HG03064 (cell line): ENCODE data around the gene MAZ.

ENCODE experiments used
- ATAC-seq: cut with Tn5 transposase; IDR thresholded peaks from one replicate; pipeline ENCODE4 v1.9.1; 2021; ENCODE audit warnings: low read depth; ENCODE audit not compliant: unreplicated experiment

MAZ gene

DNA sequence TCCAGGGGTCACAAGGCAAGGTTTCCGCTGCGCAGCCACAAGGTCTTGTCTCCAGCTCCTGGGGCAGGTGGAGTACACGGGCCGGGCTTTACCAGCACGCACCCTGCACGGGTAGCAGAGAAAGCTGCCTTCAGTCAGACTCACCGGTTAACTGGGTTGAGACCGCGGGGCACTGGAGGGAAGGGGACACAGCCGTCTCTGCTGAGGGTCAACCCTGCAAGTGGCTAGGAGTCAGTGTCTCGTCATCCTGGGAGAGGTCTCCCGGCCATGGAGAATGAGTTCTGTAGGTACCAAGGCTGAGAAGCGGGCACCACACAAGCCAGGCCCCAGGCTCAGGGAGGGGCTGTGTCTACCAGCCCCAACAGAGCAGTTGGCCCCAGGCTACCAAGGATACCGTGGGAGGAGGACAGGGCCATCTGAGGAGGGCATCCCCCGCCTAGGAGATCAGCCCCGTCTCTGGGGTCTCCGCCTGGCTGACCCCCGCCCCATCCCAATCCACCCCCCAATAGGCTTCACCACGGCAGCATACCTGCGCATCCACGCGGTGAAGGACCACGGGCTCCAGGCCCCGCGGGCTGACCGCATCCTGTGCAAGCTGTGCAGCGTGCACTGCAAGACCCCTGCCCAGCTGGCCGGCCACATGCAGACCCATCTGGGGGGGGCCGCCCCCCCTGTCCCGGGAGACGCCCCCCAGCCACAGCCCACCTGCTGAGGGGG lies 2.9 kb downstream of the MAZ start:
- ATAC-seq, result no peak

DNA sequence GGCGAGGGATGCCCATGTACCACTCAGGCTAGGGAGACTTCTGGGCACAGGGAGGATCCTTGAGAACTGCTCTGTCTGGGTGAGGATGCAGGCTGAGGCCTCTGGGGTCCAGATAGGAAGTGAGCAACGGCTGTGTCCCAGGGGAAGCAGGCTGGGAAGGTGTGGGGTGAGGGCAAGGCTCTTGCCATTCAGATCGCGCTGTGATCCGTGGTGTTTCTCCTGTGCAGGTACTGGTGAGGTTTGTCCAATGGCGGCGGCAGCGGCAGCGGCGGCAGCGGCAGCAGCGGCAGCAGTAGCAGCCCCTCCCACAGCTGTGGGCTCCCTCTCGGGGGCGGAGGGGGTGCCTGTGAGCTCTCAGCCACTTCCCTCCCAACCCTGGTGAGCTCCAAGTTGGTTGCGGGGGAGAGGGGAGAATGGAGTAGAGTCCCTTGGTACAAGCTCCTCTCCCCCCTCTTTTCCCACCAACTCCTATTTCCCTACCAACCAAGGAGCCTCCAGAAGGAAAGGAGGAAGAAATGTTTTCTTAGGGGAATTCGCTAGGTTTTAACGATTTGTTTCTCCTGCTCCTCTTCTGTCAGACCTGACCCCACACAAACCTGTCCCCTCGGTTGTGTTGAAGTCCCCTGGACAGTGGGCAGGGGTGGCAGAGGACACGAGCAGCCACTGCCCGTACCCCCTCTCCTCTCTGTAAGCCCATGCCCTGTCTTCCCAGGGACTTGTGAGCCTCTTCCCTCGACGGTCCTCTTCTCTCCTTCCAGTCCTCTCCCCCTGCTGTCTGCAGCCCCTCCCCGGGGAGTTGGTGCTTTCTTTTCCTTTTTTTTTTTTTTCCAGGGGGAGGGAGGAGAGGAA lies 3.7 kb downstream of the MAZ start:
- no peak for ATAC-seq

DNA sequence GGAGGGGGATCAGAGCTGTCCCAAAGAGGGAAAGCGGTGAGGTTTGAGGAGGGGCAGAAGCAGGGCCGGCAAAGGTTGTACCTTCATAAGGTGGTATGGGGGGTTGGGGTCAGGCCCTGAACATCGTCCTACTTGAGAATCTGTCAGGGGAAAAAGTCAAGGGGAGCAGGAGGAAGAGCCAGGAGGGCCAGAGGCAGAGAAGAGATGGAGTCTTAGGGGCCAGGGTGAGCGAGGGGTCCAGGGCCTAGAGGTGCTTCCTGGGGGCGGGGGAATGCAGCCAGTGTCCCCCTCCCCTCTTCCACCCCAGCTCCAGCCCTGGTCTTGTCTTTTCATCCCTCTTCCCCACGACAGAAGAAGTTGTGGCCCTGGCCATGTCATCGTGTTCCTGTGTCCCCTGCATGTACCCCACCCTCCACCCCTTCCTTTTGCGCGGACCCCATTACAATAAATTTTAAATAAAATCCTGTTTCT lies 4.4 kb downstream of the MAZ start:
- no peak for ATAC-seq

DNA sequence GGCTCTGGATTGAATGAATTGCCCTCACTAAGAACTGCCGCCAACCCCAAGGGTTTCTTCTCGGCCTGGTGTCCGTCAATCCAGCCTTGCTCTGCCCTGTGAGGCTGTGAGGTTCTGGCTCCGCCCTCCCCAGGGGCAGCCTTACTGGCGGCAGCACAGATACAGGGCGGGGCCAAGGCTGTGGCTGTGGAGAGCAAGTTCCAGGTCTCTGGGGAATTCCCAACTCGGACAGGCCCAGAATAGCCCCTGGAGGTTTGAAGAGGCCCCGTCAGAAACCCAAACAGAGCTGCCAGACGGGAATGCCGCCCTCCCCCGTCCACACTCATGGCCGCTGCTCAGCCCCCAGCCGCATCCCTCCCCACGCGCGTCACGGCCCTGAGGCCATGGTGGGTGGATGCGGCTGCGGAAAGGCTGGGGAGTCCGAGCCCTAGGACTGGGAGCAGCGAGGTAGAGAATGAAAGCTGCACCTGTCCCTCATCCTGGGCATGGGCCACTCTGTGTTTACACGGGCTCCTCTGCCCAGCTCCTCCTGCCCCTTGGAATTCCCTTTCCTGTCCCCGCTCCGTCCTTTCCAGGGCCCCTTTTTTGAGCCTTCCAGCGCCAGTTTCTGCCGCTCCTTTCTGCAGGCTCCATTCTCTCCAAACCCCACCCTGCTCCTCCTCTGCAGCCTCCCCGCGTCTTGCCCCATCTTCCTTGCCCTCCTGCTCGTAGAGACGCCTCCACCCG lies 5.0 kb downstream of the MAZ start:
- ATAC-seq, result peak; percentile 40

DNA sequence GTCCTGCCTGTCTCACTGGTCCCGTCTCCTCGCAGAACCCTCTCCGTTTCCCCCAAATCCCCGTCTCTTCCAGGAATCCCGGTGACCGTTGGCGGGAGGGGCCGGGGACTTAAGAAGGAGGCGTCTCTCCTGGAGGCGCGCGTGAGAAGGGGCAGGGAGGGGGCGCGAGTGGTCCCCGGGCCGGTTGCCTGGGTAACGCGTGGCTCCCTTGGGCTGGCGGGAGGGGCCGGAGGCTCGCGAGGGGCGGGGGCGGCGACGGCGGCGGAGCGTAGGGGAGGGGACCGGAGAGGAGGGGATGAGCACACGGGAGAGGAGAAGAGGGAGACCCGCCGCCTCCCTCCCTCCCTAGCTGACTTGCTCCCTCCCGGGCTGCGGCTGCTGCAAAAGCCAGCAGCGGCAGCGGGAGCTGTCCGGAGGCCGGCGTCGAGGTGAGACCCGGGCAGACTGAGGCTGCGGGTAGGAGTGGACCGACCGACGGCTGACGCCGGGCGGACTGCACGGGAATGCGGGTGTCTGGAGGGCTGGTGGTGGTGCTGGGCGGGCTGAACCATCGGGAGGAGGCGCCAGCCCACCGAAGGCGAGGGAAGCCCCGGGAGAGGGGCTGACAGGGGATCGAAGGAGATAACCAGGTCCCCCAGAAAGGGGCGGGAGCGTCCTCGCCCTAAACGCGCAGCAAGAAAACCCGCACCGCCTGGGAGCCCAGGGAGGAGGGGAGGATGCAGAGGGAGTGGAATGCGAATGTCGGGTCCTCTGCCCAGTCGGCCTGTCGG lies 5.8 kb downstream of the MAZ start, which contains the start of gene PRRT2:
PRRT2 (plus strand) TSS at position 298 of the 770 bp plus-strand sequence. CDS start 862 bp downstream, outside the sequence.
- no peak for ATAC-seq

DNA sequence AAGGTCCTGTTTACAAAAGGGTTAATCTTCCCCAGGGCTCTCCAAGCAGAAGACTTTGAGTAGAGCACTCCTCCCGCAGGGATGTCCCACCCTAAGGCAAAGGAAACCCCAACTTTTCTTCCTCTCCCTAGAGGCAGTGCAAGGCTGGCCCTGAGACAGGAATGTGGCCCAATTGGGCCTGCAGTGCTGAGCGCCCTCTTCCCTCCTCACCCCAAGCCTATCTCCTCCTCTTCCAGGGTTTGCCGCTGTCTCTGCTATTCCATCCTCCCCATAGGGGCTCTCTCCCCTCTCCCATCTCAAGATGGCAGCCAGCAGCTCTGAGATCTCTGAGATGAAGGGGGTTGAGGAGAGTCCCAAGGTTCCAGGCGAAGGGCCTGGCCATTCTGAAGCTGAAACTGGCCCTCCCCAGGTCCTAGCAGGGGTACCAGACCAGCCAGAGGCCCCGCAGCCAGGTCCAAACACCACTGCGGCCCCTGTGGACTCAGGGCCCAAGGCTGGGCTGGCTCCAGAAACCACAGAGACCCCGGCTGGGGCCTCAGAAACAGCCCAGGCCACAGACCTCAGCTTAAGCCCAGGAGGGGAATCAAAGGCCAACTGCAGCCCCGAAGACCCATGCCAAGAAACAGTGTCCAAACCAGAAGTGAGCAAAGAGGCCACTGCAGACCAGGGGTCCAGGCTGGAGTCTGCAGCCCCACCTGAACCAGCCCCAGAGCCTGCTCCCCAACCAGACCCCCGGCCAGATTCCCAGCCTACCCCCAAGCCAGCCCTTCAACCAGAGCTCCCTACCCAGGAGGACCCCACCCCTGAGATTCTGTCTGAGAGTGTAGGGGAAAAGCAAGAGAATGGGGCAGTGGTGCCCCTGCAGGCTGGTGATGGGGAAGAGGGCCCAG lies 6.7 kb downstream of the MAZ start:
- ATAC-seq, result no peak

DNA sequence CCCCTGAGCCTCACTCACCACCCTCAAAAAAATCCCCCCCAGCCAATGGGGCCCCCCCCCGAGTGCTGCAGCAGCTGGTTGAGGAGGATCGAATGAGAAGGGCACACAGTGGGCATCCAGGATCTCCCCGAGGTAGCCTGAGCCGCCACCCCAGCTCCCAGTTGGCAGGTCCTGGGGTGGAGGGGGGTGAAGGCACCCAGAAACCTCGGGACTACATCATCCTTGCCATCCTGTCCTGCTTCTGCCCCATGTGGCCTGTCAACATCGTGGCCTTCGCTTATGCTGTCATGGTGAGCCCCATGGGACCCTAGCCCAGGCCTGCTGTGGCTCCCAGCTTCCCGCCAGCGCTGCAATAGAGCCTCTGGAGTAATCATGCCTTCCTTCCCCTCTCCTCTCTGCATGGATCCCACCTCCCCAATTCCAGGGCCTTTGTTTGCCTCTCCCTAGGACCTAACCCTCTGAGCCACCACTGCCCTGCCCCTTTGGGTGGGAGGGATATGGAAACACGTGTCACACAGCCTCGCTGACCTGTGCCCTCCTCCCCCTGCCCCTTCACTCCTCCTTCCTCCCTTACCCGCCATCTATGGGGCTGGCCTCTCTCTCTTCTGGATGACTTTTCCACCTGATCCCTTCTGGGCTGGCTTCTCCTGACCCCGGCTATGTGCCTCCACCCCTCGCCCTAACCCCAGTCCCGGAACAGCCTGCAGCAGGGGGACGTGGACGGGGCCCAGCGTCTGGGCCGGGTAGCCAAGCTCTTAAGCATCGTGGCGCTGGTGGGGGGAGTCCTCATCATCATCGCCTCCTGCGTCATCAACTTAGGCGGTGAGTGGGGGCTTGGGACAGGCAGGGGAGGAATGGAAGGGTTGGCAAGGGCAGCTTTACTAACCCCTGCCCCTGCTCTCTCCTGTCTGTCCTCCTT lies 7.6 kb downstream of the MAZ start:
- ATAC-seq, result no peak

DNA sequence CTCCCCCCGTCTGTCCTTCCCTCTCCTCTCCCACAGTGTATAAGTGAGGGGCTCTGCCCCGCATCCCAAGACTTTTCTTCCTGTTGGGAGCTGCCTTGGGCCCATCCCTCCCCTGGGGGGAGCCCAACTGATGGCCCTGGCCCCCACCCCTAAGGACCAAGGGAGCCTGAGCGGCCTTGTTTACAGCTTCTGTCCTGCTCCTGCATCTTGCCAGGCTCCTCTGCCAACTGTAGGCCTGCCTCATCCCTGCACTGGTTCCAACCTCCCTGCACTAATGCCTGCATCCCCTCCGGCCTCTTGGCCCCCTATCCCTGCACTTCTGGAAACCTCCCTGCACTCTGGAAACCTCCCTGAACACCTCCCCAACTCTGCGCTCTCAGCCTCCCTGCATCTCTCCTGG lies 8.3 kb downstream of the MAZ start:
- ATAC-seq, result no peak

DNA sequence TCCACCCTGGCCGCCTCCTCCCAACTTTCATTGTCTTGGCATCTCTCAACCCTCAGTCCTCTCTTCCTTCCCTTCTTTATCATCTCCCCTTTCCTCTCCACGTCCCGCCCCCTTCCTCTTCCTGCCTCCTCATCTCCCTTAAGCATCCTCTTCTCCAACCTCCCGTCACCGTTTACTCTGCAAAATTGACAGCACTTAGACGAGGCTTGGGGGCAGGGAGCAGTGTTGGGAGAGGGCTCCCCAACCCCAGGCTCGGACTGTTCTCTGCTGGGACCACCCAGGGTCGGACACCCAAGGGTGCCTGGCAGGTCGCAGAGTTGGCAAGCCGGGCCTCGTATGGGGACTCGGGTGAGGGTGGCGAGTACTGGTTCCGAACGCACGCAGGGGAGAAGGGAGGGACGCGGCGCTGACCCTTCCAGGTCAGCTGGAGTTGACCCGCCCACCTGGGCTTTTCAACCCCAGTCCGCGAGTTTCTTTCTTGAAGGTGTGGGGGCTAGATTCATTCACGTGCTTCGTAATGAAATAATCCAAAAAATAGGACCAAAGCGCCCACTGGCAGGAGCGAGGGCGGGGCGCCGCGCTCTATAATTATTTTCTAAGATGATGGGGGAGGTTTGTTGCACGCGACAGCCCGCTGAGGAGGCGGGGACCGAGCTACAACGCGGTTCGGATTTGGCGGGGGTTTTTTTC lies 8.8 kb downstream of the MAZ start:
- ATAC-seq, result no peak

DNA sequence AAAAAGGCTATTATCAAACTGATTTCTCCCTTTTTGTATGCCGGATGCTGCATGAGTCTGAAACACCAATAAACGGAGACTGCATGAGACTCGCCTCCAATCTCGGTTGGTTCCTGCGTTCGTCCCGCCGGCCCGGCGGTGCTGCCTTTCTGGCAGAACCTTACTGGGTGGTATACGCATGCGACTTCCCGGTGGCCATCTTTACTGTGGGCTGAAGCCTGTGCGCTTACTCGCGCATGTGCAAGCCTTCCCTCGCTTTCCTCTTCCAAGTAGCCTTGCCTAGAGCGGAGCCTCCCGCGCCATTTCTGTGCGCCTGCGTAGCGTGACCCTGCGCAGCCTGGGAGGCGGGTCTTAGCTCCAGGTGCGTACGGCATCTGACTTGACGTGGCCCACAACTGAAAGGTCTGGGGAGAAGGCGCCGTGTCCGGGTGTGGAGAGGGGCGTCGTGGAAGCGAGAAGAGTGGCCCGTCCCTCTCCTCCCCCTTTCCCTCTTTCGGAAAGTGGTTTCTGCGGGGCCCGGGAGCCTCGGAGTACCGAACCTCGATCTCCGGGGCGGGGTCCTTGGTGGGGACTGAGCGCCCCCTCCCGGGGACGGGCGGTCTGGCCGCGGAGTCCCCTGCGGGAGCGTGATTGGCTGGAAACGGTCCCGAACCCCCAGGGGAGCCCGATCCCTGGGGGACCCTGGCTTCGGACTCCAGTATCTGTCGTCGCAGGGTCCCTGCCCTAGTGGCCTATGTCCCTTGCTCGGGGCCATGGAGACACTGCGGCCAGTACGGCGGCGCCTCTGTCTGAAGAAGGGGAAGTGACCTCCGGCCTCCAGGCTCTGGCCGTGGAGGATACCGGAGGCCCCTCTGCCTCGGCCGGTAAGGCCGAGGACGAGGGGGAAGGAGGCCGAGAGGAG lies 9.7 kb downstream of the MAZ start, which contains the start of gene PAGR1:
PAGR1 (plus strand) TSS at position 360 of the 901 bp plus-strand sequence; CDS start at position 734, 374 bp downstream.
- peak; percentile 46 for ATAC-seq

DNA sequence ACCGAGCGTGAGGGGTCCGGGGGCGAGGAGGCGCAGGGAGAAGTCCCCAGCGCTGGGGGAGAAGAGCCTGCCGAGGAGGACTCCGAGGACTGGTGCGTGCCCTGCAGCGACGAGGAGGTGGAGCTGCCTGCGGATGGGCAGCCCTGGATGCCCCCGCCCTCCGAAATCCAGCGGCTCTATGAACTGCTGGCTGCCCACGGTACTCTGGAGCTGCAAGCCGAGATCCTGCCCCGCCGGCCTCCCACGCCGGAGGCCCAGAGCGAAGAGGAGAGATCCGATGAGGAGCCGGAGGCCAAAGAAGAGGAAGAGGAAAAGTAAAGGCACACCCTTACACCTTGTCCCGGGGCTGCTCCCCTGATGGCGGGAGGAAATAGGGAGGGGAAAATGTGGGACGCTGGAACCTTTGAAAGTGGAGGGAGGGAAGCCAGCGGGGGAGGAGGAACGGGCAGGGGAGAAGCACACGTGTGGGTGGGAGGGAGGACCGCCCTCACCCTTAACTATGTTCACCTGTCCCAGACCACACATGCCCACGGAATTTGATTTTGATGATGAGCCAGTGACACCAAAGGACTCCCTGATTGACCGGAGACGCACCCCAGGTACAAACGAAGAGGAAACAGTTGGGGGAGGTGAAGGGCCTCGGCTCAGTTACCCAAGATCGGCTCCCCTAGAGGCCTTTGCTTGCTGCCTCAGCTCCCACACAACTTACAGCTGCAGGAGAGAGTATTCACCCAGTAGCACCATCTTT lies 10.5 kb downstream of the MAZ start:
- ATAC-seq, result peak; percentile 8

DNA sequence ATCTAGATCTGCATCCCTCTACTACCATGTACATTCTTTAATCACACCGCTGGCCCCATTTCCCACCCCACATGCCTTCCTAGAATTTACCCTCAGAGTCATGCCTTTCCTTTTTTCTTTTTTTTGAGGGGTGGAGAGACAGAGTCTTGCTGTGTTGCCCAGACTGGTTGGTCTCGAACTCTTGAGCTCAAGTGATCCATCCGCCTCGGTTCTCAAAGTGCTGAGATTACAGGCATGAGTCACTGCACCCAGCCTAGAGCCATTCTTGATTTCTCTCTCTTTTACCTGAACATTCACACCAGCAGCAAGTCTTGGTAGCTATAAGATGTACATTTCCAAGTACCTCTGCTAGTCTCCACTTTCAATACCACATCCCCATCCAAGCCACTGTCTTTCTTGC lies 11.8 kb downstream of the MAZ start:
- no peak for ATAC-seq

DNA sequence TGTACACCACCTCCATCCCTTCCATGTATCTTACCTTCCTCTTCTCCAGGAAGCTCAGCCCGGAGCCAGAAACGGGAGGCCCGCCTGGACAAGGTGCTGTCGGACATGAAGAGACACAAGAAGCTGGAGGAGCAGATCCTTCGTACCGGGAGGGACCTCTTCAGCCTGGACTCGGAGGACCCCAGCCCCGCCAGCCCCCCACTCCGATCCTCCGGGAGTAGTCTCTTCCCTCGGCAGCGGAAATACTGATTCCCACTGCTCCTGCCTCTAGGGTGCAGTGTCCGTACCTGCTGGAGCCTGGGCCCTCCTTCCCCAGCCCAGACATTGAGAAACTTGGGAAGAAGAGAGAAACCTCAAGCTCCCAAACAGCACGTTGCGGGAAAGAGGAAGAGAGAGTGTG lies 13.2 kb downstream of the MAZ start:
- ATAC-seq, result no peak

DNA sequence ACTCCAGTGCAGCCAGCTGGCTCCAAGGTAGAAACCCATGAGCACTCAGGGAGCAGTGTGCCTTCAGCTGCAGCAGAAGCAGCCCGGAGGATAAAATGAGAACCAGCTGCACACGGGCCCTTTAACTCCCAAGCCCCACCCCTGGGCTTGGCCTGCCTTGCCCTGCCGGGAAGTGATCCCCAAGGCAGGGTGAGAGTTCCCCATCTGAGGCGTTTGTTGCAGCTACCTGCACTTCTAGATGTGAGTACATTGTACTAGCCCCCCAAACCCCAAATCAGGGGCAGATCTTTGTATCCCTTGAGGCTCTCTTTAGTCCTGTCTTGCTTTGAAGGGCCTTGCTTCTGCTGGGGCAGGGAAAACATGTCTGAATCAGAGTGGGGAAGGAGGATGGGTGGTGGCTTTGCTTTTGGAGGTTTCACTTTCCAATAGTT lies 14.0 kb downstream of the MAZ start, which contains the start of gene MVP:
MVP (plus strand) TSS at position 192 of the 431 bp plus-strand sequence. CDS start 10,088 bp downstream, outside the sequence.
- no peak for ATAC-seq

DNA sequence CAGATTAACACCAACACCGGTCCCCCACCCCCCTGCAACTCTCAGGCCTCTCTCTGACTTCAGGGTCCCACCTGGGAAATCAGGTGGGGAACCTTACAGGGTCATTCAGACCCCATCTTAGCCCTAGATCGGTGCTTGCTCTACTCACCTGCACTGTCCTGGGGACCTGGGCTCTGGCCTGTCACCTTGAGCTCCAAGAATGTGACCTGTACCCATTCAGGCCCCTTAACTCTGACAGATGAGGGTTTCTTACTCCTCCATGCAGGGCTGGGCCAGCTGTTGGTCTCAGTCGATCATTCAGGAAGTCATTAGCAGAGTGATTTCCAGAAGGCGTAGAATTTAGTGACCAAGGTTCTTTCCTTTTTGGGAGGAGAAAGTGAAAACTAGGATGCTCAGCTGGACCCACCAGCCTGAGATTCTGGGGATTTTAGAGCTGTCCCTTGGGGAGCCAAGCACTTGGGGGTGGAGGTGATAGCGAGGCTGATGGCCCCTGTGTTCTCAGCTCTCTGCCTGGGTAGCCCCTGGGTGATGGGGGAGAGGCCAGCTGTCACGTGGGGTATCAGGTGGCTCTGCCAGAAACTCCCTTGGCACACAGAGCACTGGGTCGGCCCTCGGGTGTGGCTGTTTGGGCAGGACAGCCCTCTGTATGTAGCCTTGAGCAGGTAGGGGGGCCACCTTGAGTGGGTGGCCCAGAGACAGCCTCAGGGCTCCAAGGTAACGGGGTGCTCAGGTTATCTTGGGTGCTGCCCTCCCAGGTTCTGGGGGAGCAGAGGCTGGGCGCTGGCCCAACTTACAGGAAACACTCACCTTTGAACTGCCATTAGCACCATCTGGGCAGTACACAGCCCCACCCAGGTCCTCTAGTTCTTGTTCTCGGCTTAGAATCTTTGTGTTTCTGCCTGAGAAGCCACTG lies 14.7 kb downstream of the MAZ start:
- no peak for ATAC-seq
